C4-2B (cell line): Measurements from ENCODE around the gene RNF13.

ENCODE experiments used
- ZFX ChIP-seq: fragments of 450-650 bp; IDR thresholded peaks from 2 replicates; pipeline ENCODE4 v1.6.1; 2017
- TF ChIP-seq, protein P1 (sequence below): fragments of 450-650 bp; conservative IDR thresholded peaks from 2 replicates; pipeline ENCODE4 v1.5.1; 2017; ENCODE audit warnings: mild to moderate bottlenecking

DNA sequence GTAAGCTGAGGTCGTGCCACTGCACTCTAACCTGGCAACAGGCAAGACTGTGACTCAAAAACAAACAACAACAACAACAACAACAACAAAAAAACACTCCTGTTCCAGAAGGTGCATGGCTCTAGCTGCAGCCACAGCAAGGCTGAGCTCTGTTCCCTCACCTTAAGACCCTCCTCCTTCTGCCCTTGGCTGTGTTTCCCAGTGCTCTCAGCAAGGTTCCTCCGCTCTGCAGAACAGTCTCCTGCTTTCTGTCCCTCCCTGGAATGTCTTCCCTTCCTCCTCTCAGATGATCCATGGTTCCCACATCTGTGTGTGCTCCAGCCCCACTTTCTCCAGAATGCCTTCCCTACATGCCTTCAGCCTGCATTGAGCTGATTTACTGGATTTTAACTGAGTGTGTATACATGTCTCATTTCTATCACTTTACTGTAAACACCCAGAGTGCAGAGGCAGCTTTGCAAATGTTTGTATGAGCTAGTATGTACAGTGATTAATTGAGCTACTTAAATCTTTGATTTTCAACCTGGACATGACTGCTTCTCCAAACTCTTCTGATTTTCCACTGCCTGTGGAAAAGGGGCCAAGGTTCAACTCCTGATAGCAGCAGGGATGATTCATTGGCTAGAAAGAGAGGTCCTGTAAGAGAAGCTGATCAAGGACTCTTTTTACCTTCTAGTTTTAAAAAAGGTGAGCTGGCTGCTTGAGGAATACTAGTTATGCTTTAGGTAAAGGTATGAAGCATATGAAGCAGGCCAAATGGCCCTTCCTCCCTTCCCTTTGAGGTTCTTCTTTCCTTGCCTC, 35.4 kb upstream of the RNF13 start:
- TF ChIP-seq, protein P1, sequence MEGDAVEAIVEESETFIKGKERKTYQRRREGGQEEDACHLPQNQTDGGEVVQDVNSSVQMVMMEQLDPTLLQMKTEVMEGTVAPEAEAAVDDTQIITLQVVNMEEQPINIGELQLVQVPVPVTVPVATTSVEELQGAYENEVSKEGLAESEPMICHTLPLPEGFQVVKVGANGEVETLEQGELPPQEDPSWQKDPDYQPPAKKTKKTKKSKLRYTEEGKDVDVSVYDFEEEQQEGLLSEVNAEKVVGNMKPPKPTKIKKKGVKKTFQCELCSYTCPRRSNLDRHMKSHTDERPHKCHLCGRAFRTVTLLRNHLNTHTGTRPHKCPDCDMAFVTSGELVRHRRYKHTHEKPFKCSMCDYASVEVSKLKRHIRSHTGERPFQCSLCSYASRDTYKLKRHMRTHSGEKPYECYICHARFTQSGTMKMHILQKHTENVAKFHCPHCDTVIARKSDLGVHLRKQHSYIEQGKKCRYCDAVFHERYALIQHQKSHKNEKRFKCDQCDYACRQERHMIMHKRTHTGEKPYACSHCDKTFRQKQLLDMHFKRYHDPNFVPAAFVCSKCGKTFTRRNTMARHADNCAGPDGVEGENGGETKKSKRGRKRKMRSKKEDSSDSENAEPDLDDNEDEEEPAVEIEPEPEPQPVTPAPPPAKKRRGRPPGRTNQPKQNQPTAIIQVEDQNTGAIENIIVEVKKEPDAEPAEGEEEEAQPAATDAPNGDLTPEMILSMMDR: no peak
- no peak for TF ChIP-seq ZFX
